ENCODE data around the gene TOP2A. TPM values are rescaled to one million over a fixed set of nuclear protein-coding genes. Genes with fewer than 3 reads are reported as not detected.

The TOP2A gene
- total and polyA plus RNA-seq, 9 of the 15 experiments (the other 6 are each of a cell fraction or from before 2014, with no cell fraction given) = 133 to 347 (median 259) TPM

- TF ChIP-seq MGA (IDR thresholded peaks at IDR 0.05) = peak; percentile 89
- TF ChIP-seq TEAD2 (tag; IDR thresholded peaks at IDR 0.05) = 0 out of 2 replicates have a peak, but pooled peaks have one; percentile 53
- no peak; the same call in 1 of the 2 replicates for TF ChIP-seq MBD2 (IDR thresholded peaks at IDR 0.05; ENCODE audit: borderline replicate concordance, low read depth)
- peak; percentile 38 for TF ChIP-seq RBBP5 (IDR thresholded peaks at IDR 0.05; ENCODE audit: borderline replicate concordance, insufficient read depth, low read length, poor library complexity, severe bottlenecking)
- TF ChIP-seq CTCF (IDR thresholded peaks at IDR 0.05 in 2 of 3, conservative IDR thresholded peaks at IDR 0.05 in 1 of 3; ENCODE audit: insufficient read depth in 2 of 3, low read depth in 1 of 3, low read length in 3 of 3) = no peak
- TF ChIP-seq KLF13 (tag; IDR thresholded peaks at IDR 0.05; ENCODE audit: borderline replicate concordance, low read depth) = no peak
- no peak for TF ChIP-seq ARID3B (CRISPR knock-in tag; IDR thresholded peaks at IDR 0.05; ENCODE audit: borderline replicate concordance)
- no peak for TF ChIP-seq ZNF134 (CRISPR knock-in tag; conservative IDR thresholded peaks at IDR 0.05)
These were observed 72.3 kb downstream of the TOP2A start (continued) for GRCh38 chr17:40345161-40345993.
